Cardiac muscle cell (in vitro differentiated cells and primary cell): ENCODE results near the gene KLHL17. TPM values are rescaled to one million over a fixed set of nuclear protein-coding genes. Genes with fewer than 3 reads are reported as not detected.

ENCODE experiments used
- DNase-seq, 2 donors: peaks; one replicate each; pipeline versions ENCODE4 v3.0.0 to v3.0.0-alpha.2; 2010 to 2017; ENCODE audit warnings: low read depth in 1 of 2, low spot score in 1 of 2
- H3K27ac ChIP-seq: fragments of 200-600 bp; sonication (generic); 2 replicates; pipeline ENCODE4 v1.5.1; 2016
- H3K27me3 ChIP-seq: fragments of 200-600 bp; sonication (generic); 2 replicates; pipeline ENCODE4 v1.6.0; 2016; ENCODE audit warnings: control low read depth
- H3K36me3 ChIP-seq: fragments of 200-600 bp; sonication (generic); 2 replicates; pipeline ENCODE4 v1.5.1; 2016; ENCODE audit warnings: control low read depth
- H3K4me1 ChIP-seq: fragments of 200-600 bp; sonication (generic); 2 replicates; pipeline ENCODE4 v1.8.1; 2017; ENCODE audit warnings: low read depth, mild to moderate bottlenecking, mixed run types
- H3K4me3 ChIP-seq: fragments of 200-600 bp; sonication (generic); 2 replicates; pipeline ENCODE4 v1.5.1; 2016; ENCODE audit warnings: mild to moderate bottlenecking
- H3K9me3 ChIP-seq: fragments of 200-600 bp; sonication (generic); 2 replicates; pipeline ENCODE4 v1.5.1; 2017; ENCODE audit warnings: low read depth, mild to moderate bottlenecking, control low read depth
- CTCF ChIP-seq: IDR thresholded peaks from 2 replicates; pipeline ENCODE4 v1.5.1; 2012; ENCODE audit warnings: low read depth, mild to moderate bottlenecking, low read length
- polyA plus RNA-seq: library from polyadenylated mRNA; unstranded; fragments of >200 nt; fragmentation: Nextera tagmentation; extraction: Ambion mirVana; gene quantifications from 2 replicates; pipeline ENCODE4 v1.2.1, GENCODE V29; 2016
- total RNA-seq: library from RNA; depleted of rRNA; stranded (reverse); fragments of >200 nt; gene quantifications from 2 replicates; pipeline ENCODE4 v1.2.3, GENCODE V29; 2016

Gene KLHL17
- total and polyA plus RNA-seq, 2 experiments from 2014 or later: 31.5 to 42.9 TPM

GRCh38 chr1:917076-917459, 43.3 kb upstream of the KLHL17 start:
- no peaks in the 10 kb centered on the region for H3K27me3 ChIP-seq
- TF ChIP-seq CTCF: no peak
- H3K9me3 ChIP-seq: no peaks in the 10 kb centered on the region
- no peak overlapping the region for H3K27ac ChIP-seq
- H3K4me1 ChIP-seq: peaks cover 15% of the 10 kb centered on the region
- no peak overlapping the region for H3K4me3 ChIP-seq
- no peak for DNase-seq
- no peaks in the 10 kb centered on the region for H3K36me3 ChIP-seq

- H3K4me1 ChIP-seq: peaks cover 16% of the 10 kb centered on the region
- no peaks in the 10 kb centered on the region for H3K9me3 ChIP-seq
- no peak for DNase-seq
- H3K27me3 ChIP-seq: no peaks in the 10 kb centered on the region
- no peak for TF ChIP-seq CTCF
- H3K4me3 ChIP-seq: no peak overlapping the region
- H3K36me3 ChIP-seq: no peaks in the 10 kb centered on the region
- no peak overlapping the region for H3K27ac ChIP-seq
These were observed 42.8 kb upstream of the KLHL17 start for GRCh38 chr1:917466-918091.

GRCh38 chr1:918353-918752, 42.0 kb upstream of the KLHL17 start:
- no peaks in the 10 kb centered on the region for H3K27me3 ChIP-seq
- no peaks in the 10 kb centered on the region for H3K9me3 ChIP-seq
- DNase-seq: no peak
- peaks cover 24% of the 10 kb centered on the region for H3K4me1 ChIP-seq
- no peak for TF ChIP-seq CTCF
- no peaks in the 10 kb centered on the region for H3K36me3 ChIP-seq
- H3K4me3 ChIP-seq: no peak overlapping the region
- no peak overlapping the region for H3K27ac ChIP-seq

GRCh38 chr1:918843-919242, 41.5 kb upstream of the KLHL17 start:
- H3K4me1 ChIP-seq: peaks cover 26% of the 10 kb centered on the region
- no peak for TF ChIP-seq CTCF
- no peak overlapping the region for H3K27ac ChIP-seq
- no peak for DNase-seq
- H3K4me3 ChIP-seq: no peak overlapping the region
- no peaks in the 10 kb centered on the region for H3K27me3 ChIP-seq
- no peaks in the 10 kb centered on the region for H3K9me3 ChIP-seq
- no peaks in the 10 kb centered on the region for H3K36me3 ChIP-seq

- no peak for TF ChIP-seq CTCF
- Histone ChIP-seq H3K36me3 (no peaks in the 10 kb centered on the region), H3K4me3 (no peak overlapping the region), H3K4me1 (peaks cover 26% of the 10 kb centered on the region), H3K9me3 (no peaks in the 10 kb centered on the region), H3K27ac (no peak overlapping the region), H3K27me3 (no peaks in the 10 kb centered on the region)
- DNase-seq: no peak
These were observed 41.0 kb upstream of the KLHL17 start for GRCh38 chr1:919271-919872.
